Smooth muscle cell (in vitro differentiated cells): ENCODE data around the gene XXYLT1. TPM values are rescaled to one million over a fixed set of nuclear protein-coding genes. Genes with fewer than 3 reads are reported as not detected.

Experiments used
- DNase-seq: peaks from one replicate; lab custom pipeline; 2025; ENCODE audit not compliant: unreplicated experiment; lab: John Stamatoyannopoulos, UW
- H2AFZ ChIP-seq: fragments of 200-600 bp; sonication (generic); 2 replicates; pipeline ENCODE4 v1.6.0; 2016; ENCODE audit warnings: antibody characterized with exemption, low read depth, mild to moderate bottlenecking
- H3F3A ChIP-seq: fragments of 200-600 bp; sonication (generic); 2 replicates; pipeline ENCODE4 v1.6.0; 2017; ENCODE audit warnings: antibody characterized with exemption, low read depth
- H3K27ac ChIP-seq: fragments of 200-600 bp; sonication (generic); 2 replicates; pipeline ENCODE4 v1.5.1; 2016; ENCODE audit warnings: low read depth, mild to moderate bottlenecking
- H3K27me3 ChIP-seq: fragments of 200-600 bp; sonication (generic); 2 replicates; pipeline ENCODE4 v1.6.1; 2016; ENCODE audit warnings: low read depth, mild to moderate bottlenecking
- H3K36me3 ChIP-seq: fragments of 200-600 bp; sonication (generic); 2 replicates; pipeline ENCODE4 v1.5.1; 2016; ENCODE audit warnings: low read depth
- H3K4me1 ChIP-seq: fragments of 200-600 bp; sonication (generic); 2 replicates; pipeline ENCODE4 v1.5.1; 2016; ENCODE audit warnings: low read depth
- H3K4me2 ChIP-seq: fragments of 200-600 bp; sonication (generic); 2 replicates; pipeline ENCODE4 v1.6.0; 2016; ENCODE audit warnings: mild to moderate bottlenecking
- H3K4me3 ChIP-seq: fragments of 200-600 bp; sonication (generic); 2 replicates; pipeline ENCODE4 v1.5.1; 2016; ENCODE audit warnings: mild to moderate bottlenecking
- H3K79me2 ChIP-seq: fragments of 200-600 bp; sonication (generic); 2 replicates; pipeline ENCODE4 v1.6.0; 2016; ENCODE audit warnings: low read depth, mild to moderate bottlenecking
- H3K9ac ChIP-seq: fragments of 200-600 bp; sonication (generic); 2 replicates; pipeline ENCODE4 v1.6.0; 2016; ENCODE audit warnings: low read depth
- H3K9me3 ChIP-seq: fragments of 200-600 bp; sonication (generic); replicated peaks from 2 replicates; pipeline ENCODE4 v1.5.1; 2016; ENCODE audit warnings: low read depth
- H4K20me1 ChIP-seq: fragments of 200-600 bp; sonication (generic); 2 replicates; pipeline ENCODE4 v1.6.0; 2016; ENCODE audit warnings: low read depth
- WGBS: methylation state at CpG from one replicate; pipeline ENCODE4 v1.1.7; 2016; ENCODE audit warnings: low lambda C conversion rate; 5-methylcytosine and 5-hydroxymethylcytosine counted together
- polyA plus RNA-seq: library from polyadenylated mRNA; unstranded; fragments of >200 nt; fragmentation: Nextera tagmentation; extraction: Ambion mirVana; gene quantifications from 2 replicates; pipeline ENCODE4 v1.2.1, GENCODE V29; 2016
- total RNA-seq: library from RNA; depleted of rRNA; stranded (reverse); fragments of >200 nt; gene quantifications from 2 replicates; pipeline ENCODE4 v1.2.3, GENCODE V29; 2014
- TF ChIP-seq, protein P1 (sequence below): fragments of 200-600 bp; sonication (generic); IDR thresholded peaks from 2 replicates; pipeline ENCODE4 v1.5.1; 2017; ENCODE audit warnings: borderline replicate concordance, mild to moderate bottlenecking, antibody characterized with exemption; ENCODE audit not compliant: insufficient read depth, poor library complexity, severe bottlenecking

The XXYLT1 gene
- total and polyA plus RNA-seq, 2 experiments from 2014 or later, result 22.2 to 35.4 TPM

DNA sequence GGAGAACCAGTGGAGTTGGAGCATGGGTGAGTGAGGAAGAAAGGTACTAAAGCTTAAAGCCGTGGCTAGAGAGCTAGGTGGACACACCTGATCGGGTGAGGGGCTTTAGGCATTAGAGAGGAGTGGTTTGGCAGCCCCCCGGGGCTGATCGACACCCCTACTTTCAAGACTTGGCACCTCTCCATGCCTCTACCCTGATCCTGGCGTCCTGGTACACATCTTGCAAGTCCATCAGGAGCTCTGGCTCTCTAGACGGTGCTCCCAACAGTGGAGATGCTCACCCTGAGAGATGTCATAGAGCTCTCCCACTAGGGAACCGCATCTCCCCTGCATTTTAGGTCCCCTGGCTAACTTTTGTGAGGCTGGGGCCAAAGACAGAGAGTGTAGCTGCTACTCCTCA is 98.1 kb downstream of the XXYLT1 start:
- Histone ChIP-seq H2AFZ (no peak overlapping the region), H3F3A (no peaks in the 10 kb centered on the region), H4K20me1 (no peaks in the 10 kb centered on the region), H3K9ac (no peak overlapping the region), H3K9me3 (no peaks in the 10 kb centered on the region), H3K27ac (no peak overlapping the region), H3K27me3 (no peaks in the 10 kb centered on the region), H3K4me1 (peaks cover 21% of the 10 kb centered on the region), H3K79me2 (no peaks in the 10 kb centered on the region), H3K4me3 (no peak overlapping the region), H3K36me3 (no peaks in the 10 kb centered on the region), H3K4me2 (no peak overlapping the region)
- DNase-seq, result no peak
- WGBS, result 99% methylated on average over 6 of the region's 7 CpGs
- TF ChIP-seq, protein P1, sequence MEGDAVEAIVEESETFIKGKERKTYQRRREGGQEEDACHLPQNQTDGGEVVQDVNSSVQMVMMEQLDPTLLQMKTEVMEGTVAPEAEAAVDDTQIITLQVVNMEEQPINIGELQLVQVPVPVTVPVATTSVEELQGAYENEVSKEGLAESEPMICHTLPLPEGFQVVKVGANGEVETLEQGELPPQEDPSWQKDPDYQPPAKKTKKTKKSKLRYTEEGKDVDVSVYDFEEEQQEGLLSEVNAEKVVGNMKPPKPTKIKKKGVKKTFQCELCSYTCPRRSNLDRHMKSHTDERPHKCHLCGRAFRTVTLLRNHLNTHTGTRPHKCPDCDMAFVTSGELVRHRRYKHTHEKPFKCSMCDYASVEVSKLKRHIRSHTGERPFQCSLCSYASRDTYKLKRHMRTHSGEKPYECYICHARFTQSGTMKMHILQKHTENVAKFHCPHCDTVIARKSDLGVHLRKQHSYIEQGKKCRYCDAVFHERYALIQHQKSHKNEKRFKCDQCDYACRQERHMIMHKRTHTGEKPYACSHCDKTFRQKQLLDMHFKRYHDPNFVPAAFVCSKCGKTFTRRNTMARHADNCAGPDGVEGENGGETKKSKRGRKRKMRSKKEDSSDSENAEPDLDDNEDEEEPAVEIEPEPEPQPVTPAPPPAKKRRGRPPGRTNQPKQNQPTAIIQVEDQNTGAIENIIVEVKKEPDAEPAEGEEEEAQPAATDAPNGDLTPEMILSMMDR, result no peak

DNA sequence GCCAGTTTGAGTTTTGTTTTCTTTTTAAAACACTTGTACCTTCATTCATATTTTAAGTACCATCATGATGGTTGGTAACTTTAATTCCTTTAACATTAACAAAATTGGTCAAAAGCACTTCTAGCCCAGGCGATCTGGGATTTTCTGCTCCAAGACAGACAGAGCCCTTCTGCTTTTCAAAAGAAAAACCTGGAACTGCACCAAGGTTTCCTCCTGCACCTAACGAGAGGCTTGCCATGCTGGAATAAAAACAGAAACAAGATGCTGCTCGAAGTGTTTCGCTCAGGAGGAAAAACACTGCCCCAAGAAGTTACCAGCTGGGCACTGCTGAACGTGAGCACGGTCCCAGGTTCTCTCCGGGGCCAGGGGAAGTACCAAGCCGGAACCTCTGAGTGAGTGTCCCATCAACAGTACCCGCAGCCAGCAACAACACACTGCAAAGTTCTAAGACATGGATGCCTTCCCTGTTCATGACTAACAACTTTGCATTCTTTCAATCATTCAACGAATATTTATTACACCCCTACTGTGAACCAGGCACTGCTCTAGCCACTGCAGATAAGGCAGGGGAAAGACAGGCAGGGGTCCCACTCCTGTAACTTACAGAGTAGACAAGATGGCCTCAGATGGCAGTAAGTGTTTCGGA is 98.8 kb downstream of the XXYLT1 start:
- Histone ChIP-seq H3K4me1 (peaks cover 21% of the 10 kb centered on the region), H3K79me2 (no peaks in the 10 kb centered on the region), H3K4me3 (no peak overlapping the region), H3K36me3 (no peaks in the 10 kb centered on the region), H4K20me1 (no peaks in the 10 kb centered on the region), H3K9ac (no peak overlapping the region), H3K27me3 (no peaks in the 10 kb centered on the region), H3K4me2 (peak overlapping the region; percentile 50), H2AFZ (no peak overlapping the region), H3F3A (no peaks in the 10 kb centered on the region), H3K27ac (peak overlapping the region; percentile 22), H3K9me3 (no peaks in the 10 kb centered on the region)
- TF ChIP-seq, protein P1, result no peak
- no peak for DNase-seq
- 75% methylated on average over 11 of the region's 11 CpGs for WGBS

DNA sequence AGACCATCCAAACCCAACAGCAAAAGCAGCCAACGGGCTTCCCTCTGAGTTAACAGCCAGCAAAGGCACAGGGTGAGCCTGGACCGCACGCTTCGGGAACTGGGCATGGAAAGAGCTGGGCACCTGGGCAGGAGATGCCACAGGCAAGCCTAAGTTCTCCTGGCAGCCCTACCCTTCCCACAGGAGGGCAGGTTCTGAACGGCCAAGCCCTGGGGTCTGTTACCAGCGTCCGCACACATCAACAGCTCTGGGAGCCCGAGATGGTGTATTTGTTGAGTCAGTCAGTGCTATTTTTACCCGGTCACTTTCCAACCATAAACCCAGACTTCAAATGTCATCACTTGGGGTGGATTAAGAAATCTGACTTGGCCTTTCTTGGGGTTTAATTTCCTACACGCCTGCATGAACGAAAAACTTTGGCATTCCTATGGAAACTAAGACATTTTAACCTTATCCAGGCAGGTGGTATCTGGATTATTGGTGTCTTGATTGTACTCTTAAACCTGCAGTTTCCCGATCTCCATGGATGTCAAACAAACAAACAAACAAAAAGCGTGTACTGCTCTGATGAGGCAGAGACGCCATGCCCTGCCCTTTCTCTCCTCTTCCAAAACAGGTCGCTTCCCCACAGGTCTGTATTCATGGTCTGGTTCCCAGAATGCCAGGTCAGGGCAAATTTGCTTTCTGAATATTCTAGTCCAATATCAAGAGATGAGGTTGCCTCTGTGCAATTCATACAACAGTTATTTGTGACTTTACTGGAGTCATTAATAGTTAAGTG is 99.7 kb downstream of the XXYLT1 start:
- H3K36me3 ChIP-seq, result no peaks in the 10 kb centered on the region
- peaks cover 21% of the 10 kb centered on the region for H3K4me1 ChIP-seq
- H3K4me2 ChIP-seq, result peak overlapping the region; percentile 50
- no peak overlapping the region for H3K4me3 ChIP-seq
- no peaks in the 10 kb centered on the region for H3K79me2 ChIP-seq
- DNase-seq, result no peak
- 60% methylated on average over 15 of the region's 15 CpGs for WGBS
- H3K27me3 ChIP-seq, result no peaks in the 10 kb centered on the region
- H4K20me1 ChIP-seq, result no peaks in the 10 kb centered on the region
- H3K9me3 ChIP-seq, result no peaks in the 10 kb centered on the region
- no peaks in the 10 kb centered on the region for H3F3A ChIP-seq
- H3K9ac ChIP-seq, result peak overlapping the region; percentile 10
- no peak overlapping the region for H2AFZ ChIP-seq
- H3K27ac ChIP-seq, result peak overlapping the region; percentile 22
- TF ChIP-seq, protein P1, result no peak
